ENCODE data around the gene USH2A.

Gene USH2A

DNA sequence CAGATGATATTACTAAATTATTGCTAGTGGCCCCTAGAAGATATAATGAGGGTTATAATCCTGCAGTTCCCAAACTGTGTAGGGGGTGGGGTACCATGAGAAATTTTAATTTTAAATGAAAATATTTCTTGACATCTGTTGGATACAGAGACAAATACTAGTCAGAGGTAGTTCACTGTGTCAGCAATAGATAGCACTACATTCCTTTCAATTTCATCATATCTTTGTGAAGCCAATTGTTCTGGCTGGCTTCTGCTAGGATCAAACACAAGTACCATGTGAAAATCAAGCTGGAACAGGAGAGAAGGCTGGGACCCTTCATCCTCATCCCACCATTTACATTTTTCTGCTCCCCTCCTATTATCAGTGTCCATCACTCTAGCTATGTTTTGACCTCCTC is 208.1 kb downstream of the USH2A start:
- Histone ChIP-seq H3K9me3 (ENCODE audit: control insufficient read depth in 5 of 5, low read length in 5 of 5) (no peaks in the 10 kb centered on the region), H3K36me3 (ENCODE audit: control insufficient read depth in 5 of 5, insufficient read depth in 5 of 5, low read length in 5 of 5) (no peaks in the 10 kb centered on the region), H3K4me1 (ENCODE audit: control insufficient read depth in 5 of 5, insufficient read depth in 5 of 5, low read length in 5 of 5) (no peaks in the 10 kb centered on the region), H3K9ac (ENCODE audit: low read length in 5 of 5) (no peak overlapping the region), H3K4me3 (ENCODE audit: low read depth in 1 of 5, low read length in 5 of 5) (no peak overlapping the region), H3K27me3 (ENCODE audit: control insufficient read depth in 5 of 5, insufficient read depth in 4 of 5, low read length in 5 of 5) (no peaks in the 10 kb centered on the region), H3K27ac (ENCODE audit: low read depth, low read length) (no peak overlapping the region)

GRCh38 chr1:216212826-216213225 is 210.4 kb downstream of the USH2A start:
- Histone ChIP-seq H3K36me3 (ENCODE audit: control insufficient read depth in 5 of 5, insufficient read depth in 5 of 5, low read length in 5 of 5) (no peaks in the 10 kb centered on the region), H3K9ac (ENCODE audit: low read length in 5 of 5) (no peak overlapping the region), H3K9me3 (ENCODE audit: control insufficient read depth in 5 of 5, low read length in 5 of 5) (no peaks in the 10 kb centered on the region), H3K27me3 (ENCODE audit: control insufficient read depth in 5 of 5, insufficient read depth in 4 of 5, low read length in 5 of 5) (no peaks in the 10 kb centered on the region), H3K27ac (ENCODE audit: low read depth, low read length) (no peak overlapping the region), H3K4me1 (ENCODE audit: control insufficient read depth in 5 of 5, insufficient read depth in 5 of 5, low read length in 5 of 5) (no peaks in the 10 kb centered on the region), H3K4me3 (ENCODE audit: low read depth in 1 of 5, low read length in 5 of 5) (no peak overlapping the region)

DNA sequence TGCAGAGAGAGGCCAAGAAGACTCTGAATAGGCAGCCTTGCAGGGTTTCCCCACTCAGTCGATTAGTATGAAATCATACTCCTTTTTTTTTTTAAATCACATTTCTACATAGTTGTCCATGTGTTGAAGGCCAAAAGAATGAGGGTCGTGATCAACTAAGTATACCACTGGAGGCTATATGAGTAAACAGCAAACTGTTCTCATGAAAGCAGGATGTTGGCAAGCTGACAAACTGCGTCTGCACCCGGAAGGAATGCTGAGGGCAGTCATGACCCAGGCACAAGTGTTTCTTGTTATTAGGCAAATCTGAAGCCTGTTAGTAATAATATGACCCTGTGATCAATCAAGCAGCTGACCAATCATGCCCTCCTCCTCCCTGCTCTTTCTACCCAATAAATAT is 213.2 kb downstream of the USH2A start:
- H3K36me3 ChIP-seq (ENCODE audit: control insufficient read depth in 5 of 5, insufficient read depth in 5 of 5, low read length in 5 of 5), result no peaks in the 10 kb centered on the region

DNA sequence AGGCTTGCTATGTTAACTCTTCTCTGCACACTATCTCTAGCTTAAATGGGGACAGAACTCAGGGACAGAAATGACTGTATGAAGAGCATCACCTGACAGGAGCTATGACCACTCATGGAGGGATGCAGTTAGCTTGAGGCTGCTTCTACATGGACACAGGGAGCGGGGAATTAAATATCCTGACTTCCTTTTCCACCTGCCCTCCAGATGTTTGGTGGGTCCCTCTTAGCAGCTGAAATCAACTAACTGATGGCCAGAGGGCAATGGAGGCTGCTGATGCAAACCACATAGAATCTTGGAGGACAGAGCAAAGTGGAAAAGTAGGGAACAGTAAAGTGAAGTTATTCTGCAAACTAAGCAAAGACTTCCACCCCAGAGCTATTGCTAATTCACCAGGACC is 214.1 kb downstream of the USH2A start:
- Histone ChIP-seq H3K27me3 (ENCODE audit: control insufficient read depth in 5 of 5, insufficient read depth in 4 of 5, low read length in 5 of 5) (no peaks in the 10 kb centered on the region), H3K36me3 (ENCODE audit: control insufficient read depth in 5 of 5, insufficient read depth in 5 of 5, low read length in 5 of 5) (no peaks in the 10 kb centered on the region), H3K27ac (ENCODE audit: low read depth, low read length) (no peak overlapping the region), H3K4me3 (ENCODE audit: low read depth in 1 of 5, low read length in 5 of 5) (no peak overlapping the region), H3K4me1 (ENCODE audit: control insufficient read depth in 5 of 5, insufficient read depth in 5 of 5, low read length in 5 of 5) (no peaks in the 10 kb centered on the region), H3K9ac (ENCODE audit: low read length in 5 of 5) (no peak overlapping the region), H3K9me3 (ENCODE audit: control insufficient read depth in 5 of 5, low read length in 5 of 5) (no peaks in the 10 kb centered on the region)

More for the DNA sequence above, 213.2 kb downstream of the USH2A start:
- Histone ChIP-seq H3K9me3 (ENCODE audit: control insufficient read depth in 5 of 5, low read length in 5 of 5) (no peaks in the 10 kb centered on the region), H3K9ac (ENCODE audit: low read length in 5 of 5) (no peak overlapping the region), H3K27me3 (ENCODE audit: control insufficient read depth in 5 of 5, insufficient read depth in 4 of 5, low read length in 5 of 5) (no peaks in the 10 kb centered on the region), H3K4me1 (ENCODE audit: control insufficient read depth in 5 of 5, insufficient read depth in 5 of 5, low read length in 5 of 5) (no peaks in the 10 kb centered on the region), H3K27ac (ENCODE audit: low read depth, low read length) (no peak overlapping the region), H3K4me3 (ENCODE audit: low read depth in 1 of 5, low read length in 5 of 5) (no peak overlapping the region)

GRCh38 chr1:216207154-216207553 is 216.1 kb downstream of the USH2A start:
- no peaks in the 10 kb centered on the region for H3K36me3 ChIP-seq (ENCODE audit: control insufficient read depth in 5 of 5, insufficient read depth in 5 of 5, low read length in 5 of 5)
- no peak overlapping the region for H3K4me3 ChIP-seq (ENCODE audit: low read depth in 1 of 5, low read length in 5 of 5)
- no peak overlapping the region for H3K27ac ChIP-seq (ENCODE audit: low read depth, low read length)
- no peaks in the 10 kb centered on the region for H3K27me3 ChIP-seq (ENCODE audit: control insufficient read depth in 5 of 5, insufficient read depth in 4 of 5, low read length in 5 of 5)
- H3K9me3 ChIP-seq (ENCODE audit: control insufficient read depth in 5 of 5, low read length in 5 of 5), result no peaks in the 10 kb centered on the region
- no peaks in the 10 kb centered on the region for H3K4me1 ChIP-seq (ENCODE audit: control insufficient read depth in 5 of 5, insufficient read depth in 5 of 5, low read length in 5 of 5)
- H3K9ac ChIP-seq (ENCODE audit: low read length in 5 of 5), result no peak overlapping the region

DNA sequence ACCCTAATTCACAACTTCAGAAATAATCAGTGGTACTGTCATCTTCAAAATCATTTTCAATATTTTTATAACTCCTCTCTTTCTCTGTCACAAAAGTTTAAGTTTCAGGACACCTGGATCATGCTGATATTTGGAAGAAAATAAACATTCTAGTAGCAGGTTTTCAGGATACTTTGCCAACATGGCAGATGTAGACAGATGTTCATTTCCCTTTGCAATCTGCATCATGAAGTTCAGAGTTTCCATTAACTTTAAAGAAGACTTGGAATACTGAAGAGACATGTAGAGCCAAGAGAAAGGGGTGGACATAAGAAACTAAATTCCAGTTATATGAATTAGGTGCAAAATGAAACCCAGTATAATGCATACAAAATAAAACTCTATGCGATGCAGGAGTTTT is 218.1 kb downstream of the USH2A start:
- Histone ChIP-seq H3K9me3 (ENCODE audit: control insufficient read depth in 5 of 5, low read length in 5 of 5) (no peaks in the 10 kb centered on the region), H3K36me3 (ENCODE audit: control insufficient read depth in 5 of 5, insufficient read depth in 5 of 5, low read length in 5 of 5) (no peaks in the 10 kb centered on the region), H3K27ac (ENCODE audit: low read depth, low read length) (no peak overlapping the region), H3K4me1 (ENCODE audit: control insufficient read depth in 5 of 5, insufficient read depth in 5 of 5, low read length in 5 of 5) (no peaks in the 10 kb centered on the region), H3K4me3 (ENCODE audit: low read depth in 1 of 5, low read length in 5 of 5) (no peak overlapping the region), H3K9ac (ENCODE audit: low read length in 5 of 5) (no peak overlapping the region), H3K27me3 (ENCODE audit: control insufficient read depth in 5 of 5, insufficient read depth in 4 of 5, low read length in 5 of 5) (no peaks in the 10 kb centered on the region)

DNA sequence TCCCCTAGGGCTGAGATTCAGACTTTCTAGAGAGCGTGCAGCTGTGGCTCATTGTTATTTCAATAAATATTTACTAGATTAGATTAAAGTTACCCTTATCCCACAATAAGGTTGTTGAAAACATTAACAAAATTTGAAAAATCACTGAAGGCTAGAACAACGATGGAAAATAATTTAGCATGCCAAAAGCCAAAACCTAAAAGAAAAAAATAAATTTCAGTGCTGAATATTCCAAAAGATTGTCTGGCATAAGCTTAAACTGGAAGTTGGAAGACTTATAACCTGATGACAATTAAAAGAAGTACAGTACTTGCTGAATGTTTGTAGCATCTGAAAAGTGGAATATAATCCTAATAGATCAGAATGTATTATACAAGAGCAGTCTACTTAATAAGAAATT is 221.3 kb downstream of the USH2A start:
- Histone ChIP-seq H3K4me1 (ENCODE audit: control insufficient read depth in 5 of 5, insufficient read depth in 5 of 5, low read length in 5 of 5) (no peaks in the 10 kb centered on the region), H3K36me3 (ENCODE audit: control insufficient read depth in 5 of 5, insufficient read depth in 5 of 5, low read length in 5 of 5) (no peaks in the 10 kb centered on the region), H3K9ac (ENCODE audit: low read length in 5 of 5) (no peak overlapping the region), H3K27me3 (ENCODE audit: control insufficient read depth in 5 of 5, insufficient read depth in 4 of 5, low read length in 5 of 5) (no peaks in the 10 kb centered on the region), H3K4me3 (ENCODE audit: low read depth in 1 of 5, low read length in 5 of 5) (no peak overlapping the region), H3K27ac (ENCODE audit: low read depth, low read length) (no peak overlapping the region), H3K9me3 (ENCODE audit: control insufficient read depth in 5 of 5, low read length in 5 of 5) (no peaks in the 10 kb centered on the region)

DNA sequence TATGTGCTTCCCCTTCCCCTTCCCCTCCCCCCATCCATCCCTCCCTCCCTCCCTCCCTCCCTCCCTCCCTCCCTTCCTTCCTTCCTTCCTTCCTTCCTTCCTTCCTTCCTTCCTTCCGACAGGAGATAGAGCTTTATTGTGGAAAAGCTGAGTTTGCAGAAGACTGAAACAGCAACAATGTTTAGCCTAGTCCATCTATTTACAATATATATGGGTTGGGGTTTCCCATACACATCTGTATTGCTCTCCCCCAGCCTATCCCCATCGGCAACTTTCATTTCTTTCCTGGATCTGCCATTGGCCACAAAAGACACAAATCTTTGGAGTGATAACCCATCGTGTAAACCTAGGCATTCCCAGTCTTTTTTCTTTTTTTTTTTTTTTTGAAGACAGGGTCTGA is 222.3 kb downstream of the USH2A start:
- H3K9me3 ChIP-seq (ENCODE audit: control insufficient read depth in 5 of 5, low read length in 5 of 5), result no peaks in the 10 kb centered on the region
- H3K27me3 ChIP-seq (ENCODE audit: control insufficient read depth in 5 of 5, insufficient read depth in 4 of 5, low read length in 5 of 5), result no peaks in the 10 kb centered on the region
- H3K4me3 ChIP-seq (ENCODE audit: low read depth in 1 of 5, low read length in 5 of 5), result no peak overlapping the region
- H3K4me1 ChIP-seq (ENCODE audit: control insufficient read depth in 5 of 5, insufficient read depth in 5 of 5, low read length in 5 of 5), result no peaks in the 10 kb centered on the region
- H3K36me3 ChIP-seq (ENCODE audit: control insufficient read depth in 5 of 5, insufficient read depth in 5 of 5, low read length in 5 of 5), result no peaks in the 10 kb centered on the region
- no peak overlapping the region for H3K9ac ChIP-seq (ENCODE audit: low read length in 5 of 5)
- H3K27ac ChIP-seq (ENCODE audit: low read depth, low read length), result no peak overlapping the region

GRCh38 chr1:216194721-216195120 is 228.5 kb downstream of the USH2A start:
- Histone ChIP-seq H3K9ac (ENCODE audit: low read length in 5 of 5) (no peak overlapping the region), H3K4me3 (ENCODE audit: low read depth in 1 of 5, low read length in 5 of 5) (no peak overlapping the region), H3K27me3 (ENCODE audit: control insufficient read depth in 5 of 5, insufficient read depth in 4 of 5, low read length in 5 of 5) (no peaks in the 10 kb centered on the region), H3K9me3 (ENCODE audit: control insufficient read depth in 5 of 5, low read length in 5 of 5) (no peaks in the 10 kb centered on the region), H3K36me3 (ENCODE audit: control insufficient read depth in 5 of 5, insufficient read depth in 5 of 5, low read length in 5 of 5) (no peaks in the 10 kb centered on the region), H3K27ac (ENCODE audit: low read depth, low read length) (no peak overlapping the region), H3K4me1 (ENCODE audit: control insufficient read depth in 5 of 5, insufficient read depth in 5 of 5, low read length in 5 of 5) (no peaks in the 10 kb centered on the region)

DNA sequence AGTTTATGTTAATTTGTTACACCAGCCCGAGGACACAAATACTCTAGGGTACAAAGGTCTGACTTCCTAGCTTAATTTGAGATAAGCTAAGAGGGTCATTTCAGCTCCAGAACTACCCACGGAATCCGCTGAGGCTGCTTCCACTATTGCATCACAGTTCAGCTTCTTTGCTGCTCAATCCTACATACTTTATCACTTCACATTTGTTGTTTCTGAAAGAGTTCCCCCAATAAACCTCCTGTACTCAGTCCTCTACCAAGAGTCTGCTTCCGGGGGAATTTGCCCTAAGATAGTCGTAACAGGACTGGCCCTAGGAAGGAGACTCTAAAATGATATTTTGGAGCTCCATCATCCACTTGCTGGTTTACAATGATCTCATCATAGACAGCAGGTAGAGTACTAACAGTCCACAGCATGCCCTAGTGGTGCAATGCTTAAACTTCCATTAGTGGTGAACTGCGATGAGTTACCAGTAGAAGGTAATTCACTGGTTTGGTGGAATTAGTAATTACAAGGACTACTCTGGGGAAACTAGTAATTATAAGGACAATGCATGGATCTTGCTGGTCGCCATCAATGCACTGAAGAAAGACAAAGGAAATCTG is 229.3 kb downstream of the USH2A start:
- no peak overlapping the region for H3K9ac ChIP-seq (ENCODE audit: low read length in 5 of 5)
- H3K36me3 ChIP-seq (ENCODE audit: control insufficient read depth in 5 of 5, insufficient read depth in 5 of 5, low read length in 5 of 5), result no peaks in the 10 kb centered on the region
- H3K4me3 ChIP-seq (ENCODE audit: low read depth in 1 of 5, low read length in 5 of 5), result no peak overlapping the region

DNA sequence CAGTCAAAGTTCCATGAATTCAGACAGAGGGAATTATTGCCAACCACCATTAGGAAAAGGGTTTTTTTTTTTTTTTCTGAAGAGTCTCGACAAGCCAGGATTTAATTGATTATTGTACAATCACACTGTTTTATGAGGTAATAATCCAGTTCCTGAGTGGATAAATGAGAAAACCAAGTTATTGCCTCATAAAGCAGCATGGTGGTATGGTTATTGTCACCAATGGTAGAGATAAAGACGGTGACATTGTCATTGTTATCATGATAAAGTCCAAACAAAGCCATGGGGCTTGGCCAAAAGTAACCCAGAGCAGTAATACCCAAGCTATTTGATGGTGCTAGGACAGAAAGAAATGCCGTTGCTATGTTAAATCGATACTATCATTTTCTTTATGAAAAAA is 232.8 kb downstream of the USH2A start:
- H3K4me3 ChIP-seq (ENCODE audit: low read depth in 1 of 5, low read length in 5 of 5), result no peak overlapping the region
- H3K36me3 ChIP-seq (ENCODE audit: control insufficient read depth in 5 of 5, insufficient read depth in 5 of 5, low read length in 5 of 5), result no peaks in the 10 kb centered on the region
- H3K9ac ChIP-seq (ENCODE audit: low read length in 5 of 5), result no peak overlapping the region
- no peaks in the 10 kb centered on the region for H3K9me3 ChIP-seq (ENCODE audit: control insufficient read depth in 5 of 5, low read length in 5 of 5)
- no peaks in the 10 kb centered on the region for H3K27me3 ChIP-seq (ENCODE audit: control insufficient read depth in 5 of 5, insufficient read depth in 4 of 5, low read length in 5 of 5)
- no peak overlapping the region for H3K27ac ChIP-seq (ENCODE audit: low read depth, low read length)
- no peaks in the 10 kb centered on the region for H3K4me1 ChIP-seq (ENCODE audit: control insufficient read depth in 5 of 5, insufficient read depth in 5 of 5, low read length in 5 of 5)

More for the DNA sequence above, 229.3 kb downstream of the USH2A start:
- Histone ChIP-seq H3K4me1 (ENCODE audit: control insufficient read depth in 5 of 5, insufficient read depth in 5 of 5, low read length in 5 of 5) (no peaks in the 10 kb centered on the region), H3K9me3 (ENCODE audit: control insufficient read depth in 5 of 5, low read length in 5 of 5) (no peaks in the 10 kb centered on the region), H3K27me3 (ENCODE audit: control insufficient read depth in 5 of 5, insufficient read depth in 4 of 5, low read length in 5 of 5) (no peaks in the 10 kb centered on the region), H3K27ac (ENCODE audit: low read depth, low read length) (no peak overlapping the region)

Data from subcutaneous abdominal adipose tissue (tissue), 5 donors.